HPDE6-E6E7 (cell line): Measurements from ENCODE around the gene CPAMD8.
A peak's percentile ranks its signal among the peaks of the same experiment; 100 is the strongest.
"Not testable (repeated sequence)": the region's sequence is repeated elsewhere in the genome, so short reads cannot be mapped to it uniquely, and the experiment has no call there.

Experiments
- DNase-seq: peaks from one replicate; pipeline ENCODE4 v3.0.0; 2011; ENCODE audit warnings: missing footprints; ENCODE audit errors: extremely low spot score

Gene CPAMD8

GRCh38 chr19:17001603-17002183 lies 24.9 kb downstream of the CPAMD8 start:
- no peak for DNase-seq

- DNase-seq, result no peak
Observed at GRCh38 chr19:16998635-16999194, 27.9 kb downstream of the CPAMD8 start.

GRCh38 chr19:16996838-16997490 lies 29.6 kb downstream of the CPAMD8 start:
- DNase-seq, result not testable (repeated sequence)

- DNase-seq, result no peak
Observed at GRCh38 chr19:16988661-16989060, 37.9 kb downstream of the CPAMD8 start.

GRCh38 chr19:16985403-16985802 lies 41.2 kb downstream of the CPAMD8 start:
- no peak for DNase-seq

GRCh38 chr19:16982586-16982985 lies 44.0 kb downstream of the CPAMD8 start:
- not testable (repeated sequence) for DNase-seq

- no peak for DNase-seq
Observed at GRCh38 chr19:16978839-16979802, 47.5 kb downstream of the CPAMD8 start.

GRCh38 chr19:16978156-16978555 lies 48.5 kb downstream of the CPAMD8 start:
- no peak for DNase-seq

GRCh38 chr19:16977306-16977705 lies 49.3 kb downstream of the CPAMD8 start:
- no peak for DNase-seq

- DNase-seq, result no peak
Observed at GRCh38 chr19:16976446-16976845, 50.2 kb downstream of the CPAMD8 start.

GRCh38 chr19:16970821-16971220 lies 55.8 kb downstream of the CPAMD8 start:
- no peak for DNase-seq

- DNase-seq, result no peak
Observed at GRCh38 chr19:16969135-16969534, 57.5 kb downstream of the CPAMD8 start.

GRCh38 chr19:16960996-16961822 lies 65.4 kb downstream of the CPAMD8 start:
- not testable (repeated sequence) for DNase-seq

- DNase-seq, result not testable (repeated sequence)
Observed at GRCh38 chr19:16958277-16958676, 68.3 kb downstream of the CPAMD8 start.

GRCh38 chr19:16957855-16958254 lies 68.8 kb downstream of the CPAMD8 start:
- DNase-seq, result no peak

- no peak for DNase-seq
Observed at GRCh38 chr19:16957151-16957701, 69.4 kb downstream of the CPAMD8 start.

- DNase-seq, result no peak
Observed at GRCh38 chr19:16955161-16955560, 71.4 kb downstream of the CPAMD8 start.

- DNase-seq, result no peak
Observed at GRCh38 chr19:16952046-16952445, 74.6 kb downstream of the CPAMD8 start.

- peak; percentile 77 for DNase-seq
Observed at GRCh38 chr19:16951529-16951928, 75.1 kb downstream of the CPAMD8 start.

GRCh38 chr19:16949496-16950023 lies 77.0 kb downstream of the CPAMD8 start:
- no peak for DNase-seq
